Measurements from ENCODE around the gene KMT2B. TPM values are rescaled to one million over a fixed set of nuclear protein-coding genes. Genes with fewer than 3 reads are reported as not detected.

KMT2B gene
- total RNA-seq, 4 donors from 2014 or later = 7.3 to 26.6 (median 15.1) TPM

GRCh38 chr19:35759697-35760096 is 41.9 kb downstream of the KMT2B start:
- TF ChIP-seq CTCF (IDR thresholded peaks at IDR 0.05; ENCODE audit: low read depth) = no peak

- no peak for TF ChIP-seq CTCF (IDR thresholded peaks at IDR 0.05; ENCODE audit: low read depth)
Measured at GRCh38 chr19:35760711-35761349, 43.0 kb downstream of the KMT2B start.

GRCh38 chr19:35764432-35765315 is 46.9 kb downstream of the KMT2B start:
- no peak for TF ChIP-seq CTCF (IDR thresholded peaks at IDR 0.05; ENCODE audit: low read depth)

GRCh38 chr19:35766571-35767104 is 48.8 kb downstream of the KMT2B start:
- TF ChIP-seq CTCF (IDR thresholded peaks at IDR 0.05; ENCODE audit: low read depth) = no peak

- no peak for TF ChIP-seq CTCF (IDR thresholded peaks at IDR 0.05; ENCODE audit: low read depth)
Measured at GRCh38 chr19:35767288-35768081, 49.7 kb downstream of the KMT2B start.

- no peak for TF ChIP-seq CTCF (IDR thresholded peaks at IDR 0.05; ENCODE audit: low read depth)
Measured at GRCh38 chr19:35768082-35768421, 50.2 kb downstream of the KMT2B start.

Measured in subcutaneous adipose tissue (tissue), 4 donors.